H9 (cell line): ENCODE measurements around the gene LINGO4. TPM values are rescaled to one million over a fixed set of nuclear protein-coding genes. Genes with fewer than 3 reads are reported as not detected.
A peak's percentile ranks its signal among the peaks of the same experiment; 100 is the strongest.

Experiments used
- DNase-seq: peaks from one replicate; pipeline ENCODE4 v3.0.0-alpha.2; 2017
- H2AFZ ChIP-seq: one replicate; pipeline ENCODE4 v1.6.1; 2013; ENCODE audit warnings: mild to moderate bottlenecking, low read length, control low read depth, moderate library complexity
- H2AK5ac ChIP-seq: 2 replicates; pipeline ENCODE4 v1.6.1; 2013; ENCODE audit warnings: low read length, control low read depth, mixed read lengths; ENCODE audit not compliant: insufficient read length
- H2BK120ac ChIP-seq: one replicate; pipeline ENCODE4 v1.6.1; 2013; ENCODE audit warnings: low read depth, mild to moderate bottlenecking, low read length, control low read depth, inconsistent platforms; ENCODE audit not compliant: poor library complexity, severe bottlenecking
- H2BK12ac ChIP-seq: 2 replicates; pipeline ENCODE4 v1.6.1; 2013; ENCODE audit warnings: low read length, control low read depth, mixed read lengths, low read depth; ENCODE audit not compliant: insufficient read length
- H2BK15ac ChIP-seq: 2 replicates; pipeline ENCODE4 v1.6.1; 2013; ENCODE audit warnings: low read depth, low read length, control low read depth
- H2BK20ac ChIP-seq: one replicate; pipeline ENCODE4 v1.6.1; 2013; ENCODE audit warnings: low read depth, mild to moderate bottlenecking, low read length, control low read depth, inconsistent platforms; ENCODE audit not compliant: poor library complexity, severe bottlenecking
- H2BK5ac ChIP-seq: 2 replicates; pipeline ENCODE4 v1.6.1; 2013; ENCODE audit warnings: low read length, control low read depth, mixed read lengths; ENCODE audit not compliant: insufficient read length
- H3K14ac ChIP-seq: 2 replicates; pipeline ENCODE4 v1.6.1; 2013; ENCODE audit warnings: low read length, control low read depth; ENCODE audit not compliant: insufficient read depth
- H3K18ac ChIP-seq: 2 replicates; pipeline ENCODE4 v1.6.1; 2013; ENCODE audit warnings: low read depth, mild to moderate bottlenecking, mixed read lengths, low read length, control low read depth; ENCODE audit not compliant: insufficient read length
- H3K23ac ChIP-seq: 2 replicates; pipeline ENCODE4 v1.6.1; 2013; ENCODE audit warnings: low read length, control low read depth, mixed read lengths, low read depth; ENCODE audit not compliant: insufficient read length
- H3K23me2 ChIP-seq: 2 replicates; pipeline ENCODE4 v1.6.1; 2013; ENCODE audit warnings: low read depth, mild to moderate bottlenecking, mixed read lengths, low read length, control low read depth; ENCODE audit not compliant: insufficient read length, poor library complexity, severe bottlenecking
- H3K27ac ChIP-seq: 2 replicates; pipeline ENCODE4 v1.5.1; 2013; ENCODE audit warnings: low read length, control low read depth, mixed read lengths, low read depth; ENCODE audit not compliant: insufficient read length
- H3K27me3 ChIP-seq: 2 replicates; pipeline ENCODE4 v1.6.1; 2013; ENCODE audit warnings: low read length, control low read depth, inconsistent platforms; ENCODE audit not compliant: insufficient read depth
- H3K4ac ChIP-seq: 2 replicates; pipeline ENCODE4 v1.6.1; 2013; ENCODE audit warnings: low read depth, mild to moderate bottlenecking, control low read depth, inconsistent platforms, low read length, moderate library complexity
- H3K4me1 ChIP-seq: 2 replicates; pipeline ENCODE4 v1.6.1; 2013; ENCODE audit warnings: low read length, control low read depth, inconsistent platforms; ENCODE audit not compliant: insufficient read depth
- H3K4me2 ChIP-seq: 2 replicates; pipeline ENCODE4 v1.6.1; 2013; ENCODE audit warnings: low read length, control low read depth, mixed read lengths; ENCODE audit not compliant: insufficient read length, insufficient read depth
- H3K56ac ChIP-seq: 2 replicates; pipeline ENCODE4 v1.6.1; 2013; ENCODE audit warnings: low read depth, mild to moderate bottlenecking, mixed read lengths, low read length, control low read depth; ENCODE audit not compliant: insufficient read length
- H3K79me1 ChIP-seq: 2 replicates; pipeline ENCODE4 v1.6.1; 2013; ENCODE audit warnings: low read depth, mild to moderate bottlenecking, moderate library complexity, low read length, control low read depth, inconsistent platforms; ENCODE audit not compliant: insufficient read depth, poor library complexity, severe bottlenecking
- H3K79me2 ChIP-seq: 2 replicates; pipeline ENCODE4 v1.6.1; 2013; ENCODE audit warnings: low read length, control low read depth, inconsistent platforms; ENCODE audit not compliant: insufficient read depth
- H3K9ac ChIP-seq: 2 replicates; pipeline ENCODE4 v1.6.1; 2013; ENCODE audit warnings: low read length, control low read depth, mixed read lengths; ENCODE audit not compliant: insufficient read length; ENCODE audit errors: extremely low read depth
- H3K9me3 ChIP-seq: one replicate; pipeline ENCODE4 v1.6.1; 2013; ENCODE audit warnings: low read depth, low read length, inconsistent platforms; ENCODE audit not compliant: control insufficient read depth
- H3T11ph ChIP-seq: one replicate; pipeline ENCODE4 v1.6.1; 2013; ENCODE audit warnings: mild to moderate bottlenecking, low read length, control low read depth, inconsistent platforms
- H4K20me1 ChIP-seq: one replicate; pipeline ENCODE4 v1.6.1; 2013; ENCODE audit not compliant: control insufficient read depth, insufficient read length, insufficient read depth
- H4K5ac ChIP-seq: 2 replicates; pipeline ENCODE4 v1.6.1; 2013; ENCODE audit warnings: low read depth, mild to moderate bottlenecking, mixed read lengths, low read length, control low read depth; ENCODE audit not compliant: insufficient read length
- H4K8ac ChIP-seq: replicated peaks from 2 replicates; pipeline ENCODE4 v1.6.1; 2013; ENCODE audit warnings: low read length, control low read depth, mixed read lengths, low read depth; ENCODE audit not compliant: insufficient read length
- H4K91ac ChIP-seq: 2 replicates; pipeline ENCODE4 v1.6.1; 2013; ENCODE audit warnings: low read depth, mild to moderate bottlenecking, moderate library complexity, mixed read lengths, low read length, control low read depth; ENCODE audit not compliant: insufficient read length
- H3K27ac Mint-ChIP-seq, 3 experiments: 2 replicates in 2 of 3; 3 replicates in 1 of 3; pipeline ENCODE4 v1.8.0; 2020 to 2021; ENCODE audit warnings: mixed read lengths in 3 of 3, mild to moderate bottlenecking in 1 of 3, moderate library complexity in 1 of 3
- H3K27me3 Mint-ChIP-seq: 2 replicates; pipeline ENCODE4 v1.8.0; 2021; ENCODE audit warnings: low read depth, mild to moderate bottlenecking, moderate library complexity, mixed read lengths
- H3K36me3 Mint-ChIP-seq, 3 experiments: 2 replicates in 2 of 3; 3 replicates in 1 of 3; pipeline ENCODE4 v1.8.0; 2020 to 2021; ENCODE audit warnings: low read depth in 3 of 3, mixed read lengths in 3 of 3; ENCODE audit not compliant: insufficient read depth in 1 of 3
- H3K4me1 Mint-ChIP-seq, 2 experiments: 2 replicates each; pipeline ENCODE4 v1.8.0; 2020; ENCODE audit warnings: mixed read lengths in 2 of 2
- H3K4me3 Mint-ChIP-seq, 2 experiments: 2 replicates in 1 of 2; 3 replicates in 1 of 2; pipeline ENCODE4 v1.8.0; 2020 to 2021; ENCODE audit warnings: mild to moderate bottlenecking in 2 of 2, mixed read lengths in 2 of 2, moderate library complexity in 1 of 2
- H3K9me3 Mint-ChIP-seq, 2 experiments: 2 replicates in 1 of 2; 3 replicates in 1 of 2; pipeline ENCODE4 v1.8.0; 2020; ENCODE audit warnings: mild to moderate bottlenecking in 2 of 2, mixed read lengths in 2 of 2, moderate library complexity in 1 of 2
- CTCF ChIP-seq: fragments of 200-600 bp; sonication (generic); conservative IDR thresholded peaks from 3 replicates; pipeline ENCODE4 v1.8.0; 2021; ENCODE audit warnings: antibody characterized with exemption, mild to moderate bottlenecking
- WGBS: extraction: QIAGEN DNeasy Blood & Tissue Kit; methylation state at CpG from one replicate; pipeline ENCODE4 v1.1.7; 2013; ENCODE audit warnings: missing lambda C conversion rate, low lambda C conversion rate, mixed read lengths; ENCODE audit not compliant: insufficient read length; ENCODE audit errors: extremely low coverage; 5-methylcytosine and 5-hydroxymethylcytosine counted together
- total RNA-seq: library from RNA; stranded (reverse); gene quantifications from 2 replicates; pipeline ENCODE4 v1.2.1, GENCODE V29; 2021

Gene LINGO4
- total RNA-seq, 1 experiment from 2014 or later, result not detected

GRCh38 chr1:151775894-151776664 lies 29.1 kb downstream of the LINGO4 start:
- Histone ChIP-seq H2AK5ac (no peak overlapping the region), H2BK5ac (no peak overlapping the region), H4K20me1 (no peaks in the 10 kb centered on the region), H3K79me2 (no peaks in the 10 kb centered on the region), H4K5ac (no peak overlapping the region), H3K56ac (no peak overlapping the region), H2BK12ac (no peak overlapping the region), H3K27me3 (no peaks in the 10 kb centered on the region), H3K4me2 (no peak overlapping the region), H3K23me2 (no peaks in the 10 kb centered on the region), H3K9me3 (no peaks in the 10 kb centered on the region), H3K18ac (no peak overlapping the region), H3K23ac (no peak overlapping the region), H2BK20ac (no peak overlapping the region), H3K9ac (no peak overlapping the region), H3K14ac (no peak overlapping the region), H3K4me1 (no peaks in the 10 kb centered on the region), H3T11ph (no peak overlapping the region), H2BK120ac (no peak overlapping the region), H2AFZ (no peak overlapping the region), H4K8ac (no peak overlapping the region), H3K27ac (no peak overlapping the region), H3K4ac (no peak overlapping the region), H2BK15ac (no peak overlapping the region), H3K79me1 (no peaks in the 10 kb centered on the region), H4K91ac (no peak overlapping the region)
- H3K36me3 Mint-ChIP-seq, result peaks cover 6 to 52% (median 31%) of the 10 kb centered on the region in 3 experiments; a peak in 6 of 7 replicates
- no peak overlapping the region; a peak in 1 of 7 replicates for H3K27ac Mint-ChIP-seq
- no peaks in the 10 kb centered on the region for H3K4me1 Mint-ChIP-seq
- no peaks in the 10 kb centered on the region for H3K9me3 Mint-ChIP-seq
- no CpG with 5 or more reads among the region's 7 CpGs for WGBS
- H3K27me3 Mint-ChIP-seq, result no peaks in the 10 kb centered on the region
- TF ChIP-seq CTCF, result no peak
- peak overlapping the region in 1 of 2 experiments; percentile 11; a peak in 1 of 5 replicates for H3K4me3 Mint-ChIP-seq
- no peak for DNase-seq
